Hypothalamus (tissue), 51 donors: ENCODE data around the gene THADA.
"Not testable (repeated sequence)": the region's sequence is repeated elsewhere in the genome, so short reads cannot be mapped to it uniquely, and the experiment has no call there.

ENCODE experiments used
- DNase-seq, 51 donors: peaks; one replicate each; lab custom pipeline; 2025; lab: John Stamatoyannopoulos, UW

Gene THADA

DNA sequence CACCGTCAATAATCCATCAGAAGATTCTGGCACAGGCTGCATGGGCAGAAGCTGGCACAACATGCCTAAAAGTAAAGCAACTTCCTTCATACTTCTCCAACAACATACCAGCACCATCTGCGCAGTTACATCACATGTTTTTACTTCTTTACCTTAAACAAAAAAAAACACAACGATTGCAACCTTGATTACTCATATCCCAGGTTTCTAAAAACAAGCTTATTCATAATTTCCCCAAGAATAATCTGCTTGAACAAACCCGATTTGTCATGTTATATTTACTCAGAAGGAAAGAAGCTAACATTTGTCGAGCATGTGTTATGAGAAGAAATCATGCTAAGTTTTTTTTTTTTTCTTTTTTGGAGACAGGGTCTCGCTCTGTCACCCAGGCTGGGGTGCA is 54.7 kb downstream of the THADA start:
- DNase-seq, result no peak

DNA sequence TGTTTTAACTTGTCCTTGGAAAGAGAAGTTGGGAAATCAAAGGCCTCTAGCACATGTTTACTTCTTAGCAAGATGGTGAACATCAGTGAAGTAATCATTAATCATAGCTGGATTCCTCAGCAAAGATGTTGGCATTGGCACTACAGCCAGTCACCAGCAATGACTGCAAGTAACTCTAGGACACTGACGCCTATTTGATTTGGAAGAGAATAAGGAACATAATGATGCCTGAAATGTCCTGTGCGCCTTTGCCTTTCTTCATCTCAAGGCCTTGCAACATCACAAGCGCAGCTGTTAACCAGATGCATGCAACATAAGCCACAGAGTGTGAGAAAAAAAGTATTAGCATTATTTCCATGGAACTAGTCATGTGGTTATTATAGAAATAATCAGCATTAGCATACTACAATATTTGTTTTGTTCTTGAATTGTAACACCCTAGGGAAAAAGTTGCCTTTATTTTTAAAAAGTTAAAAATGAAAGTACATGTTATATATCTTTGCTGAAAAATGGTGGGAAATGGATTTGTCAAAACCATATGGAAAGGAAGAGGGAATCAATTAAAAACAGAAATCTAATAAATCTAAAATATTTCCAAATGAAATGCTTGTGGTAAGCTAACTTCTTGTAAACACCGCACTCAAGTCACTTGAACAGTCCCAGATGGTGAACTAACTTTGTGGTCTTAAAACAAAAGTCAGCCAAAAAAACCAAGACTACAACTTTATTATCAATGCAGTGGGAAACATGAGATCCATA is 55.6 kb downstream of the THADA start:
- peak in 3 of 51 donors; percentile 2 to 32 (median 24) for DNase-seq

DNA sequence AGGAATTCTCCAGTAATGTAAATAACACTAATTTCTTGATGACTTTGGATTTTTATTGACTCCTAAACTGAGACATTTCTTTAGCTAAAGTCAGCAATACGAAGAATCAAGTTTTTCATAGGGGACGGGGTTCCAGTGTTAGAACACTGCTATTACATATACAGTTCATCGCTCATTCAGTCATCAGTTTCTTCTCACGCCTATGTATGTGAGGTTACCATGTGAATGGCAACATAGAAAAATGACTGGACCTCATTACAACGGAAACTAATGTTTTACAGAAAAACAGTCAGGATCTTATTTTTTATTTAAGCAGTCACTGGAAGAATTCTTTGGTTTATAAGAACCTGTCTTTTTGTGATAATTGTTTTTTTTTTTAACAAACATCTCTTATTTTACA is 56.4 kb downstream of the THADA start:
- no peak for DNase-seq

DNA sequence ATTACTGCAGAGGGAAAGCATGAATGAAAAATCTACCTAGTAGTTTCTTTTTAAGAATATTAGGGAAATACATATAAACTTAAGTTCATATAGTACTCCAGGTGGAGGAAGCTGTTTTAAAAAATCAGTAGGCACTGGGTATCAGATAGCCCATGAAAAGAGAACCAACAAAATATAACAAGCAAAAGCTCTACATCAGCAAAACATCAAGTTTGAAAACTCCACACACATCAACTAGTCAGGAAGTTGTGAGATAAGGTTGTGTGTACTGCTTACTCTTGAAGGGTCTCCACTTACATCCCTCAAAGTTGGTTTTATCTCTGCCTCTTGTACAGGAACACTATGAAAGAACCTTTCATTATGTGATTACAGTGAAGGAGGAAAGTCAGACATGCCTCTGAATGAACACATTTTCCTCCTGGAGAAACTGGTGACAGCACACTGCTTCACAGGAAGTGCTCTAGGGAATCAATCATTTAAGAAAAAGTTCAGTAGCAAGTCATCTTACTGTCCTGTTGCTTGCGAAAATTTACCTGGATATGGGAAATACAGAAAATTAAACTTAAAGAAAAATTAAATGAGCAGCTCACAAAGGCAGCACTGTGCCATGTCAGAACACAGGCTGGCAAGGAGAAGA is 57.7 kb downstream of the THADA start:
- DNase-seq, result no peak

DNA sequence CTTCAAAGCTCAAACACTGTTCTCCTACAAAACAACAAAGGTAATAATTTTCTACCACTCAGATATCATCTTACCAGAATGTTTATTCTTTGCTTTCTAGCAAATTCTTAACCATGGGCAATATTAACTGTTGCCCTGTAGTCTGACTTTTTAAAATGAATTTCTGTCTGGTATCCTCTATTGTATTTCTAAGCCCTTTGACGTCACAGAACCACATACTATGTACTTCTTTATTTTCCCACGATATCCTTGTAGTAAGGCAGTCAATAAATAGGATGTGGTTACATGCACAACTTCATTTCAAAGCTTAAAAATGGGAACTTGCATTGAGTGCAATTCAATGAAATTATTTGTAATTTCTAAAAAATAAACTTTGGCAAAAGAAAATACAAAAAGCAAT is 58.7 kb downstream of the THADA start:
- DNase-seq, result no peak

DNA sequence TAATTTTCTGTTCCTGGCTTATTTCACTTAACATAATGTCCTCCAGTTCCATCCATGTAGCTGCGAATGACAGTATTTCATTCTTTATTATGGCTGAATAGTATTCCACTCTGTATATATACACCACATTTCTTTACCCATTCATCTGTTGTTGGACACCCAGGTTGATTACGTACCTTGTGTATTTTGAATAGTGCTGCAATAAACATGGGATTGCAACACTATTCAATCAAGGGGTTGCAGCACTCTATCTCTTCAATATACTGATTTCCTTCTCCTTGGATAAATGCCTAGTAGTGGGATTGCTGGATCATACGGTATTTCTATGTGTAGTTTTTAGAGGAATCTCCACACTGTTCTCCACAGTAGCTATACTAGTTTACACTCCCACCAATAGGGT is 61.3 kb downstream of the THADA start:
- DNase-seq, result no peak

DNA sequence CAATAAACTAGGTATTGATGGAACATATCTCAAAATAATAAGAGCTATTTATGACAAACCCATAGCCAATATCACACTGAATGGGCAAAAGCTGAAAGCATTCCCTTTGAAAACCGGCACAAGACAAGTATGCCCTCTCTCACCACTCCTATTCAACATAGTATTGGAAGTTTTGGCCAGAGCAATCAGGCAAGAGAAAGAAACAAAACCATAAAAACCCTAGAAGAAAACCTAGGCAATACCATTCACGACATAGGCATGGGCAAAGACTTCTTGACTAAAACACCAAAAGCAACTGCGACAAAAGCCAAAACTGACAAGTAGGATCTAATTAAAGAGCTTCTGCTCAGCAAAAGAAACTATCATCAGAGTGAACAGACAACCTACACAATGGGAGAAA is 63.3 kb downstream of the THADA start:
- DNase-seq, result not testable (repeated sequence)

DNA sequence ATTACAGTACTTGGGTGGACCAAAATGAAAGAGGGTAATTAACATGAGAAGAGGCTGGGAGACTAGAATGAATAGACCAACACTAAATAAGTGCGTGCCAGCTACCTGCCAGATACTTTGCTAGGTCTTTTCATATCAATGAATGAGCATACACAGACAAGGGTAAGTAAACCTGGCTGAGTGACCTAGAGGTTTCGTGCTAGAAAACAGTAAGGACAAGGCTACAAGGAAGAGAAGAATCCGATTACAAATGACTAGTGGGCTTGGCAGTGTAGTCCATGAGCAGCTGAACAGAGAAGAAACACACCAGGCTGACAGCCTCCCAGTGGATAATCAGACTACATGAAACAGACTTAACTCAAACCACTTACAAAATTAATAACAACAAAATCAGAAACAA is 64.6 kb downstream of the THADA start:
- no peak for DNase-seq

DNA sequence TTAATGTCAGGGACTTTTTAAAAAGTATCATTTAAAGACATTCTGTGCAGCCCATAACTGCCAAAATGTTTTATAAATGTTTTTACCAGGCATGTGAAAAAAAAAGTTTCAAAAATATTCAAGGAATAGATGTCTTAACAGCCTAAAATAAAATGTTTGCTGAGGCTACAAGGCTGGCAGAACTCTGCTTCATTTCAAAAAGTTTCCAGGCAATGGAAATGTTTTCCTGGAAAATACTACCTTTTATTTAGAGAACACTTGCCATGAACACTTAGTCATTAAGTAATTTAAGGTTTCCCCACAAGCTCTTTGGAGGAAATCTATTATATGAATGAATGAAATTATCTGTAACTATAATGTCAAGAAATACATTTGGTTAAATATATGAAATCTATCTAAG is 68.8 kb downstream of the THADA start:
- DNase-seq, result no peak

DNA sequence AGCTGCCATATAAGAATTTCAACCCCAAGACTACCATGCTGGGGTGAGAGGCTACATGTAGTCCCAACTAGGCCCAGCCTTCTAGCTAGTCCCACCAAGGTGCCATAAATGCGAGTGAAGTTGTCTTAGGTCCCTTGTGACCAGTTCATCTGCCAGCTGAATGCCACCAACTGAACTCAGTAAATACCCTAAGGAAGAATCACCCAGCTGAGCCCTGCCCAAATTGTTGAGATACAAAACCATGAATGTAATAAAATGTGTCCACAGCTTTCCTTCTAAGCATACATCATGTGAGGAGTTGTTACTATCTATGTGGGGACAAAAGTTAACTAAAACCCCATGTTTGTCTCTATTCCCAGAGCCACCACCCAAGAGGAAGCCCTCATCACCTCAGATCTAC is 70.3 kb downstream of the THADA start:
- DNase-seq, result no peak

DNA sequence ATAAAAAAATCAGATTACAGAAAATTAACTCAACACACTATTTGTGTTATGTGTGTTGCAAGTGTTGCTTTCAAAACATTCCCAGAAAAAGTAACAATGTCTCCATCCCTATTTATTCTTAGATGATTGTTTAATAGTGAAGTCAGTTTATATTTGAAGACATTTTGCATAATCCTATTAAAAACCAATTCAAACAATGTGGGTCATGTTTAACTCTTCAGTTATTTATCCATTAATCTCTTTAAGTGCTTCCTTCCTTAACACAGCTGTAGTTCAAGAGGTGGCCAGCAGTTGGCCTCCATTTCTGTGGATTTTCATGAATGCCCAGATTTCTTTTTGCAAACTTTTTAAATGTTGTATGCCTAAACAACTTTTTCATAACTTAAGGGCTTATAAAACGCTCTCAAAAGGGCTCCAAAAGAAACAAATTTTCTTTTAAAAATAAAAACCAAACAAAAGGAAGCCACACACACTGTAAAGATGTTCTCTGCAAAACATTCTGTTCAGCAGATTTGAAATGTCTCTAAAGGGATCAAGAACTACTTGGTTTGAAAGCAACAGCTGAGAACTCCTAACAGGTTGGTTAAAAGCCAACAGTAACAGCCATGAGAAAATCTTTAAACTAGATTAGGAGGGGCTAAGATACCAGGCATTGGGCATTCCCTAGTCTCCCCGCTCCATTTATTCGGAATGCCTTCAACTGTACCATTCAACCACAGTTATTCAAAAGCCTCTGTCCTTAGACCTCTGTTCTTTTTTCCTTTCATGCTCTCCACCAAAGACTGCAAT is 71.5 kb downstream of the THADA start:
- DNase-seq, result no peak

DNA sequence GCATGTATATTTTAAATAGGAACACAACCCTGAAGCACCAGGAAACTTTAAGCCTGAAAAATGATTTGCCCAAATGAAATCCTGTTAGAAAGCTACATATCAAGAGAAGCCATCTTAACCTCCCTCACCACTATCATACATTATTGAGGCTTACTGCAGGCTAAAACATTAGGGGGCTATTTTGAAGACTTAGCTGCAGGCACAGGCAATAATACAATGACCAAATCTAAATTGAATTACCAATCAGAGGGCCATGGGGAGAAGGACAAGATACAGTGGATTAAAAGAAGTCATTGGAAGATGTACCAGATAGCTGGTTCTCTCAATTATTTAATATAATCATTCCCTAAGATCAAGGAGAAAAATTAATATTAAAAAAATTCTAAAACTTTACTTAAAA is 73.7 kb downstream of the THADA start:
- no peak for DNase-seq

DNA sequence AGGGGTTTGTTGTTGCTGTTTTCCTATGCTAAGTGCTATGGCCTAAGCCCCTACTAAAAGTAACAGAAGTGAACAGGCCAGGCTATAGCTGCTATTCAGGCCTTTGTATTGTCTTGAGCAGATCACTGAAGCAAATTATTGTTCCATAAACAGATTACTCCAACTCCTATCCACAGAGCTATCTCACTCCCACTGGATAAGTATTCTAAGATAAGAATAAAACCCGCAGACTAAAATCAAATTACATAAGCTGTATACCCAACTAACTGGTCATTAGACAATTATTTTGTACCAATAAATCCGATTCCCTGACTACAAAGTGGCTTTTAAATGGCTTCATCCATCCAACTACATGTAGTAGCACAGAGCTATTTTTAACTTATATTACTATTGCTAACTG is 74.3 kb downstream of the THADA start:
- no peak for DNase-seq

DNA sequence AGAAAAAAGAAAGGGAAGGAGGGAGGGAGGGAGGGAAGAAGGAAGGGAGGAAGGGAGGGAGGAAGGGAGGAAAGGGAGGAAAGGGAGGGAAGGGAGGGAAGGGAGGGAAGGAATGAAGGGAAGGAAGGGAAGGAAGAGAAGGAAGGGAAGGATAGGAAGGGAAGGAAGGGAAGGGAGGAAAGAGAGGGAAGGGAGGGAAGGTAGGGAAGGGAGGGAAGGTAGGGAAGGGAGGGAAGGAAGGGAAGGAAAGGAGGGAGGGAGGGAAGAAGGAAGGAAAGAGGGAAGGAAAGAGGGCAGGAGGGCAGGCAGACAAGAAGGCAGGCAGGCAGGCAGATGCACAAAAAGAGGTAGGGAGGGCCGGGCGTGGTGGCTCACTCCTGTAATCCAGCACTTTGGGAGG is 74.9 kb downstream of the THADA start:
- no peak for DNase-seq

DNA sequence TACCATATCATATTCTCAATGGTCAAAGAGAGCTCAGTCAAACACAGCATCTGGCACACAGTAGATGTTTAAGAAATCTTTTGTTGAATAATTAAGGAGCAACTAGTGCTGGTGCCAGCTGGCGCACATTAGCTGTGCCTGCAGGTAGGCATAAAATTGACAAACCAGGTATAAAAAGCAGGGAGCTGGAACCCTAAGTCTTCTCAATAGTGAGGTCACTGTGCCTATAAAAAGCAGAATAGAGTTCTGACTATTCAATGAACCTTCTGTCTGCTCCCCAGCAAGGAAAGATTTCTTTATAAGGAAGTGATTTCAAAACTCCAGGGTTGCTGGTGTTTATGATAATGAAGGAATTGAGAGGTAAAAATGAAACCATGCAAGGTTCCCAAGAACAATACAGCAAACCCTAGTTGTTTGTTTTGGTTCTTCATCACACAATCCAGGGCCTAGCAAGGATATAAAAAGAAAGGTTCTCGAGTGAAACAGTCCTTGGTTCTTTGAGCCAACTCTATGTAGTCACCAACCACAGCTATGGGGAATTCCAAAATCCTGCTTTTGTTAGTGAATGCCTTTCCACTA is 76.1 kb downstream of the THADA start:
- no peak for DNase-seq

DNA sequence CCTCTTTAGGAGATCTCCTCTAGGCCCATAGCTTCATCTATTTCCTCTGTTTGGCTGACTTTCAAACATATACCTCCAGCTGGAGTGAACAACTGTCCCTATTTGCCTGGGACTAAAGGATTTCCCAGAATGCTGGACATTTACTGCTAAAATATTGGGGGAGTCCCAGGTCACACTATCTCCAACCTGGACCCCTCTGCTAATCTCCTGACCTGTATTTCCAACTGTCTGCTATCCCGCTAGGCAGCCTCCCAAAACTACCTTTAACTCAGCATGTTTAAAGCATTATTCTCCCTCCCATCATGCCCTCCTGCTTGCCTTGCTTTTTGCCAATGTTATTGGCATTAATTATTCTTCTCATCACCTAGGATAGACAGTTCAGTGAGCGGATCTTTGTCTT is 77.1 kb downstream of the THADA start:
- DNase-seq, result no peak

DNA sequence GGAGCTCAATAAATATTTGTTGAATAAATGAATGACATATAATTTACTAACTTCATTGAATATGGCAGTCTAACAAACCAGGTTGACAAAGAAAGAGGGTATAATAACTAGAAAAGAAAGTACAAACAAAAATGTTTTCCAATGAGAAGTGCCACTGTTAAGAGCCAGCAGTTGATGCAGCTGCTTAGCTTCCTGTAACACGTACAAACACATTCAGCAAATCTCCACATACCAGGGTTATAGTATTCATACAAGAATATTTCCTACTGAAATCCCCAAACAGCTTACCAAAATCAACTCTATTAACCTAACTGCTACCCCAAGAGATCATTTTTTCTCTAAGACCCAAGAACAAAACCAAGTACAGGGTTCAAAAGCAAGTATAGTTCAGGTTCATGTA is 77.7 kb downstream of the THADA start:
- DNase-seq, result no peak

DNA sequence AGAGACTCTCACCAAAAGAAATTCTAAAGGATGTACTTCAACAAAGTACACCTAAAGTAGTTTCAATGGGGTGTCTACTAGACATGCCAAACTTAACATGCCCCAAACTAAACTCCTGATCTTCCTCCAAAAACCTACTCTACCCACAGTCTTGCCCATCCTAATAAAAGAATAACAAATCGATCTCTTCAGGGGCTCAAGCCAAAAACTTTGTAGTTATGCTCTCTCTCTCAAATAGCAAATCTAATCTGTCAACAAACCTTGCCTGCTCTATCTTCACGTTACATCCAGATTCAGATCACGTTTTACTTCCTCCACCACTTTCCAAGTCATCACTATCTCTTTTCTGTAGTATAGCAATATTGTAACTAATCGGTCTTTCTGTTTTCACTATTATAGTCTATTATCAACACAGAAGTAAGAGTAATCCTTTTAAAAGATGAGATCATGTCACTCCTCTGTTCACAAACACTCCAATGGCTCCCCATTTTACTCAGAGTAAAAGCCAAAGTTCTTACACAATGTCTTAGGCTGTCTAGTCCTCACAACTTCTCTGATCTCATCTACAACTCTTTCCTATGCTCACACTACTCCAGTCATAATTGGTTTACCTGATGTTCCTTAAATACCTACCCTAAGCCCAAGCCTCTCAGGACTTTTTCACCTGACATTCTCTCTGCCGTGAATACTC is 79.9 kb downstream of the THADA start:
- DNase-seq, result no peak

DNA sequence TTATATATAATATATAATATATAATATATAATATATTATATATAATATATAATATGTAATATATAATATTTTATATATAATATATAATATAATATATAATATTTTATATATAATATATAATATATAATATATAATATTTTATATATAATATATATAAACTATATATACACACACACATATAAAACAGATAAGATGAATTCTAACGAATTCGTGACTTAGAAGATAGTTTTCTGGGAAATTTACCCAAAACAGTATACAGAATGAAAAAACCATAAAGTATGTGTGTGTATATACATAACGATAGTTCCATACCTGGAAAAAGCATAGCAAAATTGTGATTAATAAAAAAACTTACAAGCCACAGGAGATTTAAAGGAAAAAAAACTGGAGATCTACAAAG is 80.6 kb downstream of the THADA start:
- no peak for DNase-seq

DNA sequence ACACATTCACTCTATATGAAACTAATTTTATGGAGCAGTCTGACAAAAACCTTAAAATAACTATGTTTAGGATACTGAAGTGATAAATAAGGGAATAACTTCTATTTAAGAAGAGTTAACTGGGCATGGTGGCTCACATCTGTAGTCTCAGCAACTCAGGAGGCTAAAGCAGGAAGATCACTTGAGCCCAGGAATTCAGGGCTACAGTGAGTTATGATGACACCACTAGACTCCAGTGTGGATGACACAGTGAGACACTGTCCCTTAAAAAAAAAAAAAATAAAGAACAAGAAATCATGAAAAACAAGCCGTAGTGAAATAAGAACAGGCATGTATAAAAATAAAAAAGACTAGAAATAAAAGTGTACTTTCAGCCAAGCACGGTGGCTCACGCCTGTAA is 82.0 kb downstream of the THADA start:
- DNase-seq, result no peak

DNA sequence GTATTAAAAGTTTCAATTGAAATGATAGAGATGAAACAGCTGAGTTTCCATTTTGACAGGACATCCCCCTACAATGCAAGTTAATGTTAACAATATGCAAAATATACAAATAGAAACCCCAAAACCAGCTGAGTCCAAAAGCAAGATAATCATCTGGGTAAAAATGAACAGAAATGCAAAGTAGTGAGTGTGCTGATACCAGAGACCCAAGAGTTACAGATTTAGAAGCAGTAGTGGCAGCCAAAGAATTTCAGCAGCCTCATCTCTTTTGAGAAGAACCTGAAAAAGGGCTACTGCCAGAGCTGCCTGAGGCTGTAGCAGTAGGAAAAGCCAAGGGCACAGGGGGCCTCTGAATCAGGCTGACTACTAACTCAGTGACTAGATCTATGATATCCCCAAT is 82.6 kb downstream of the THADA start:
- DNase-seq, result no peak
